Calu3 (cell line): ENCODE data around the gene PKD2L2. TPM values are rescaled to one million over a fixed set of nuclear protein-coding genes. Genes with fewer than 3 reads are reported as not detected.
"Not testable (repeated sequence)": the region's sequence is repeated elsewhere in the genome, so short reads cannot be mapped to it uniquely, and the experiment has no call there.

Experiments
- BruUV-seq: library from RNA; stranded (reverse); fragments of 400-500 nt; replicated peaks from 2 replicates; lab custom pipeline; 2021; lab: Mats Ljungman, UMichigan
- CTCF ChIA-PET: fragments of 300-600 bp; sonication (Branson Sonifier 250); formaldehyde crosslinking; loops from one replicate; lab custom pipeline; 2022; ENCODE audit warnings: antibody characterized with exemption; lab: Charles Lee
- DNase-seq: peaks from one replicate; pipeline ENCODE4 v3.0.0; 2022
- H3K27ac Mint-ChIP-seq: one replicate; pipeline ENCODE4 v1.8.0; 2022; ENCODE audit warnings: mixed read lengths; ENCODE audit not compliant: unreplicated experiment
- H3K27me3 Mint-ChIP-seq: one replicate; pipeline ENCODE4 v1.8.0; 2022; ENCODE audit warnings: mixed read lengths; ENCODE audit not compliant: unreplicated experiment
- H3K36me3 Mint-ChIP-seq: one replicate; pipeline ENCODE4 v1.8.0; 2022; ENCODE audit warnings: mild to moderate bottlenecking, moderate library complexity, mixed read lengths; ENCODE audit not compliant: insufficient read depth, unreplicated experiment
- H3K4me1 Mint-ChIP-seq: one replicate; pipeline ENCODE4 v1.8.0; 2022; ENCODE audit warnings: mild to moderate bottlenecking, low read depth, mixed read lengths; ENCODE audit not compliant: unreplicated experiment
- H3K4me3 Mint-ChIP-seq: one replicate; pipeline ENCODE4 v1.8.0; 2022; ENCODE audit warnings: mild to moderate bottlenecking, low read depth, moderate library complexity, mixed read lengths; ENCODE audit not compliant: unreplicated experiment
- H3K9me3 Mint-ChIP-seq: one replicate; pipeline ENCODE4 v1.8.0; 2022; ENCODE audit warnings: low read depth, mixed read lengths; ENCODE audit not compliant: unreplicated experiment
- CTCF ChIP-seq: fragments of 200-600 bp; IDR thresholded peaks from one replicate; pipeline ENCODE4 v1.8.0; 2022; ENCODE audit warnings: antibody characterized with exemption; ENCODE audit not compliant: unreplicated experiment
- intact Hi-C: fragments of 100-400 bp; cut with micrococcal nuclease; formaldehyde crosslinking; loops from one replicate; pipeline ENCODE4 v1.10.0; 2022; ENCODE audit not compliant: unreplicated experiment
- total RNA-seq: library from RNA; stranded (reverse); gene quantifications from 2 replicates; pipeline ENCODE4 v1.2.3, GENCODE V29; 2022

PKD2L2 gene
- total RNA-seq, 1 experiment from 2014 or later: not detected

- H3K4me1 Mint-ChIP-seq: no peaks in the 10 kb centered on the region
- peaks cover 36% of the 10 kb centered on the region for H3K36me3 Mint-ChIP-seq
- DNase-seq: no peak
- intact Hi-C loops: no loop called here
- H3K27ac Mint-ChIP-seq: no peak overlapping the region
- TF ChIP-seq CTCF: no peak
- no peaks in the 10 kb centered on the region for H3K9me3 Mint-ChIP-seq
- no TSS peak for BruUV-seq
- no peak overlapping the region for H3K4me3 Mint-ChIP-seq
- CTCF ChIA-PET: no interaction called here
- no peaks in the 10 kb centered on the region for H3K27me3 Mint-ChIP-seq
Observed at GRCh38 chr5:137937994-137938750, 48.9 kb downstream of the PKD2L2 start.

- Mint-ChIP-seq H3K9me3 (no peaks in the 10 kb centered on the region), H3K36me3 (peaks cover 40% of the 10 kb centered on the region), H3K27me3 (no peaks in the 10 kb centered on the region), H3K27ac (no peak overlapping the region), H3K4me1 (no peaks in the 10 kb centered on the region), H3K4me3 (no peak overlapping the region)
- intact Hi-C loops: no loop called here
- DNase-seq: no peak
- CTCF ChIA-PET: no interaction called here
- no peak for TF ChIP-seq CTCF
- no TSS peak for BruUV-seq
Observed at GRCh38 chr5:137938751-137939143, 49.5 kb downstream of the PKD2L2 start.

- no TSS peak for BruUV-seq
- no peaks in the 10 kb centered on the region for H3K4me1 Mint-ChIP-seq
- no peak for TF ChIP-seq CTCF
- H3K36me3 Mint-ChIP-seq: peaks cover 46% of the 10 kb centered on the region
- H3K9me3 Mint-ChIP-seq: no peaks in the 10 kb centered on the region
- intact Hi-C loops: no loop called here
- CTCF ChIA-PET: no interaction called here
- DNase-seq: no peak
- no peaks in the 10 kb centered on the region for H3K27me3 Mint-ChIP-seq
- H3K27ac Mint-ChIP-seq: no peak overlapping the region
- H3K4me3 Mint-ChIP-seq: no peak overlapping the region
Observed at GRCh38 chr5:137939331-137939730, 50.1 kb downstream of the PKD2L2 start.

GRCh38 chr5:137944280-137944679 is 55.0 kb downstream of the PKD2L2 start:
- H3K27me3 Mint-ChIP-seq, H3K27ac Mint-ChIP-seq, DNase-seq, H3K4me3 Mint-ChIP-seq, BruUV-seq, intact Hi-C loops, H3K4me1 Mint-ChIP-seq, H3K9me3 Mint-ChIP-seq: not testable (repeated sequence)
- H3K36me3 Mint-ChIP-seq: peaks cover 52% of the 10 kb centered on the region
- CTCF ChIA-PET: interaction anchor here (0.6 kb wide), 1 partner anchor 427 kb away, joined by 5 read pairs; no protein-coding TSS in a partner anchor

GRCh38 chr5:137945825-137946224 is 56.6 kb downstream of the PKD2L2 start:
- H3K36me3 Mint-ChIP-seq: peaks cover 61% of the 10 kb centered on the region
- H3K9me3 Mint-ChIP-seq: no peaks in the 10 kb centered on the region

More at GRCh38 chr5:137945825-137946224, 56.6 kb downstream of the PKD2L2 start:
- Mint-ChIP-seq H3K27me3 (no peaks in the 10 kb centered on the region), H3K27ac (no peak overlapping the region), H3K4me3 (no peak overlapping the region), H3K4me1 (no peaks in the 10 kb centered on the region)
- intact Hi-C loops: no loop called here
- CTCF ChIA-PET: no interaction called here
- BruUV-seq: no TSS peak
- no peak for DNase-seq
- no peak for TF ChIP-seq CTCF
